Adrenal gland (tissue), 12 donors: ENCODE results near the gene ABCB9. TPM values are rescaled to one million over a fixed set of nuclear protein-coding genes. Genes with fewer than 3 reads are reported as not detected.

ENCODE experiments used
- DNase-seq, 7 donors: peaks; one replicate each; pipeline ENCODE4 v3.0.0-alpha.2; 2019 to 2020
- H3K27ac ChIP-seq, 5 donors: fragments of 200-600 bp; sonication (generic) in 4 of 5; 1 replicate in 3 of 5; 2 replicates in 2 of 5; pipeline versions ENCODE4 v1.5.1 to v1.8.0; 2016 to 2020; ENCODE audit warnings: mild to moderate bottlenecking in 1 of 5
- H3K27me3 ChIP-seq: fragments of 200-600 bp; 2 replicates; pipeline ENCODE4 v1.8.0; 2021
- H3K36me3 ChIP-seq, 2 donors: fragments of 200-600 bp; replicated peaks in 1 of 2; 1 replicate in 1 of 2; 2 replicates in 1 of 2; pipeline versions ENCODE4 v1.5.1 to v1.8.0; 2018 to 2022
- H3K4me1 ChIP-seq, 2 donors: fragments of 200-600 bp; replicated peaks in 1 of 2; 1 replicate in 1 of 2; 2 replicates in 1 of 2; pipeline versions ENCODE4 v1.5.1 to v1.8.0; 2018 to 2021
- H3K4me3 ChIP-seq, 4 donors: fragments of 200-600 bp; sonication (generic) in 3 of 4; one replicate each; pipeline ENCODE4 v1.5.1; 2016 to 2018
- H3K9me3 ChIP-seq, 3 donors: fragments of 200-600 bp; sonication (generic) in 1 of 3; replicated peaks in 1 of 3; 1 replicate in 2 of 3; 2 replicates in 1 of 3; pipeline versions ENCODE4 v1.5.1 to v1.8.0; 2016 to 2021
- POLR2A ChIP-seq, 2 donors: fragments of 450-650 bp; IDR thresholded peaks; one replicate each; pipeline ENCODE4 v1.6.1; 2017; ENCODE audit warnings: antibody characterized with exemption in 2 of 2, mild to moderate bottlenecking in 2 of 2, moderate library complexity in 1 of 2
- WGBS, 4 donors: extraction: QIAGEN DNeasy Blood & Tissue Kit in 2 of 4; methylation state at CpG; one replicate each; pipeline versions ENCODE4 v1.1.5 to v1.1.7; 2013 to 2017; 5-methylcytosine and 5-hydroxymethylcytosine counted together
- intact Hi-C, 2 donors: fragments of 100-400 bp; cut with DNase I; formaldehyde crosslinking; loops; one replicate each; pipeline versions ENCODE4 v1.14.1 to v1.15.0; 2022 to 2023
- polyA plus RNA-seq, 3 donors: library from polyadenylated mRNA; stranded (reverse); fragments of 200-250 nt in 2 of 3; fragments of 350-450 nt in 1 of 3; fragmentation: Illumina TruSeq in 1 of 3; extraction: RNeasy Lipid Tissue Mini Kit (QIAGEN cat#74804) in 1 of 3; gene quantifications; one replicate each; pipeline ENCODE4 v1.2.3, GENCODE V29; 2013 to 2014
- total RNA-seq, 9 donors: library from RNA; depleted of rRNA in 4 of 9; stranded (reverse); fragments of >200 nt in 4 of 9; fragments of 120-200 nt in 1 of 9; fragmentation: NEBNext Ultra II Directional in 1 of 9; extraction: Animal tissue kit (Norgen Biotek cat#: 25700) in 1 of 9; gene quantifications; one replicate each; pipeline versions ENCODE4 v1.1.0 to v1.2.4, GENCODE V29; 2013 to 2023
- TF ChIP-seq, protein P1 (sequence below), 6 experiments: fragments of 450-650 bp in 4 of 6; fragments of 200-600 bp in 2 of 6; sonication (generic) in 1 of 6; IDR thresholded peaks; 1 replicate in 5 of 6; 2 replicates in 1 of 6; pipeline versions ENCODE4 v1.5.1 to v1.8.0; 2016 to 2021; ENCODE audit warnings: antibody characterized with exemption in 6 of 6, mild to moderate bottlenecking in 2 of 6, moderate library complexity in 1 of 6
- donor health status: healthy with polysubstance abuse.
- donor health status: Bipolar disorder and iron deficiency.
- donor health status: DM: yes; HTN: yes; CAD: no.
- donor health status: DM: no; HTN: no; CAD: no.
- donor health status: DM: no; HTN: no; CAD: no.
- donor health status: DM: yes; HTN: yes; CAD: no.

Gene ABCB9
- total and polyA plus RNA-seq, 12 donors, result 2.0 to 10.0 (median 6.2) TPM

GRCh38 chr12:122959566-122960192 lies 6.6 kb downstream of the ABCB9 start:
- 92 to 95% (median 94%) methylated on average over 14 to 35 of the region's 35 CpGs for WGBS, 4 donors
- peaks cover 8 to 14% of the 10 kb centered on the region in 2 donors for H3K4me1 ChIP-seq
- intact Hi-C loops, result no loop called here
- peaks cover 0 to 7% of the 10 kb centered on the region in 2 donors for H3K36me3 ChIP-seq
- H3K9me3 ChIP-seq, result no peaks in the 10 kb centered on the region
- no peak for DNase-seq
- no peak overlapping the region for H3K27ac ChIP-seq
- H3K27me3 ChIP-seq, result no peaks in the 10 kb centered on the region
- no peak overlapping the region for H3K4me3 ChIP-seq
- TF ChIP-seq, protein P1, sequence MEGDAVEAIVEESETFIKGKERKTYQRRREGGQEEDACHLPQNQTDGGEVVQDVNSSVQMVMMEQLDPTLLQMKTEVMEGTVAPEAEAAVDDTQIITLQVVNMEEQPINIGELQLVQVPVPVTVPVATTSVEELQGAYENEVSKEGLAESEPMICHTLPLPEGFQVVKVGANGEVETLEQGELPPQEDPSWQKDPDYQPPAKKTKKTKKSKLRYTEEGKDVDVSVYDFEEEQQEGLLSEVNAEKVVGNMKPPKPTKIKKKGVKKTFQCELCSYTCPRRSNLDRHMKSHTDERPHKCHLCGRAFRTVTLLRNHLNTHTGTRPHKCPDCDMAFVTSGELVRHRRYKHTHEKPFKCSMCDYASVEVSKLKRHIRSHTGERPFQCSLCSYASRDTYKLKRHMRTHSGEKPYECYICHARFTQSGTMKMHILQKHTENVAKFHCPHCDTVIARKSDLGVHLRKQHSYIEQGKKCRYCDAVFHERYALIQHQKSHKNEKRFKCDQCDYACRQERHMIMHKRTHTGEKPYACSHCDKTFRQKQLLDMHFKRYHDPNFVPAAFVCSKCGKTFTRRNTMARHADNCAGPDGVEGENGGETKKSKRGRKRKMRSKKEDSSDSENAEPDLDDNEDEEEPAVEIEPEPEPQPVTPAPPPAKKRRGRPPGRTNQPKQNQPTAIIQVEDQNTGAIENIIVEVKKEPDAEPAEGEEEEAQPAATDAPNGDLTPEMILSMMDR (IDR thresholded peaks at IDR 0.05), result no peak
- no peak for TF ChIP-seq POLR2A (IDR thresholded peaks at IDR 0.05)

GRCh38 chr12:122958198-122958888 lies 7.9 kb downstream of the ABCB9 start:
- Histone ChIP-seq H3K4me3 (no peak overlapping the region), H3K27ac (no peak overlapping the region), H3K27me3 (no peaks in the 10 kb centered on the region), H3K4me1 (peaks cover 0 to under 1% of the 10 kb centered on the region in 2 donors), H3K36me3 (peaks cover 0 to 7% of the 10 kb centered on the region in 2 donors), H3K9me3 (no peaks in the 10 kb centered on the region)
- DNase-seq, result no peak
- intact Hi-C loops, result no loop called here
- WGBS, 4 donors, result 85 to 96% (median 92%) methylated on average over 5 of the region's 5 CpGs
- TF ChIP-seq, protein P1 (IDR thresholded peaks at IDR 0.05), result no peak
- TF ChIP-seq POLR2A (IDR thresholded peaks at IDR 0.05), result no peak

DNA sequence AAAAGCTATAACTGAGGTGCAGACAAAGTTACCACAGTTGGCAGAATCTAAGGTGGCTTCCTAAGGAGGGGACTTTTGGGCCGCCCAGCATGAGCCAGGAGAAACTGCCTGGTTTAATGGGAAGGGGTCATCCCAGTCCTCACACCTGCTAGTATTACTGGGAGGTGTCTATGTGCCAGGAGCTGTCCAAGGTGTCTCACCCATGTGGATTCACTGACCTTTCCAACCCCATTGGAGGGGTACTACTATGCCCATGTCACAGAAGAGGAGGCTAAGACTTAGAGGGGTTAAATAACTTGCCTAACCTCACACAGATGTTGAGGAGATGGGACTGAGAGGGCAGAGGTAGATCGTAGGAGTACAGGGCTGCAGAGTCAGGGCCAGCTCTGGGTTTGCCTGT lies 10.2 kb downstream of the ABCB9 start:
- TF ChIP-seq, protein P1 (IDR thresholded peaks at IDR 0.05), result no peak
- TF ChIP-seq POLR2A (IDR thresholded peaks at IDR 0.05), result no peak
- no peak for DNase-seq
- no peaks in the 10 kb centered on the region for H3K27me3 ChIP-seq
- H3K4me3 ChIP-seq, result no peak overlapping the region
- no peak overlapping the region for H3K27ac ChIP-seq
- H3K4me1 ChIP-seq, result no peaks in the 10 kb centered on the region
- WGBS, 4 donors, result 85 to 90% (median 86%) methylated on average over 2 of the region's 2 CpGs
- intact Hi-C loops, result no loop called here
- H3K36me3 ChIP-seq, result peaks cover 0 to 7% of the 10 kb centered on the region in 2 donors
- no peaks in the 10 kb centered on the region for H3K9me3 ChIP-seq

DNA sequence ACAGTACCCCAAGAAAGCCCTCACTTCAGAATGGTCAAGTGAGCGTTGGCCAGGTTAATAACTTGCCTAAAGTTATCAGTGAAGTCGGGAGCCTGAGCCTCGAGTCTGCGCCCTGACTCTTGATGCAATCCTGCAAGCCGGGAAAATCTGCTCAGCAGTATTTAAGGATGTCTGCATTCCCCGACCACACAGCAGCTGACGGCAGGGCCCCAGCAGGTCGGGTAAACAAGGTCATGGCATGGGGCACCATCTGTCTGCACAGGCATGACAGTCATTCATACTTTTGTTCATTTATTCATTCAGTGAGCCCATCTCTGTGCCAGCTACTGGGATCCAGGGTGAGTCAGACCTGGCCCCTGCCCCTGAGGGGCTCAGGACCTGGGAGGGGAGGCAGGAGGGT lies 11.1 kb downstream of the ABCB9 start:
- DNase-seq, result no peak
- no peaks in the 10 kb centered on the region for H3K27me3 ChIP-seq
- H3K36me3 ChIP-seq, result peaks cover 0 to 7% of the 10 kb centered on the region in 2 donors
- no peak overlapping the region for H3K4me3 ChIP-seq
- H3K27ac ChIP-seq, result no peak overlapping the region
- H3K4me1 ChIP-seq, result no peaks in the 10 kb centered on the region
- 78 to 84% (median 80%) methylated on average over 8 of the region's 8 CpGs for WGBS, 4 donors
- no peaks in the 10 kb centered on the region for H3K9me3 ChIP-seq
- intact Hi-C loops, result no loop called here
- TF ChIP-seq POLR2A (IDR thresholded peaks at IDR 0.05), result no peak
- TF ChIP-seq, protein P1 (IDR thresholded peaks at IDR 0.05), result no peak
